EL (cell line): ENCODE data around the gene NT5E.

Experiments used
- DNase-seq: peaks from one replicate; pipeline ENCODE4 v3.0.0-alpha.2; 2016

The NT5E gene

GRCh38 chr6:85460921-85461797 lies 11.3 kb downstream of the NT5E start:
- peak; percentile 65 for DNase-seq

- DNase-seq = no peak
These were observed 11.9 kb downstream of the NT5E start for GRCh38 chr6:85461798-85462170.

GRCh38 chr6:85462673-85463072 lies 12.8 kb downstream of the NT5E start:
- DNase-seq = no peak

GRCh38 chr6:85463621-85464259 lies 13.9 kb downstream of the NT5E start:
- no peak for DNase-seq

- peak; percentile 99 for DNase-seq
These were observed 14.4 kb downstream of the NT5E start for GRCh38 chr6:85464260-85464644.

GRCh38 chr6:85464722-85465150 lies 14.9 kb downstream of the NT5E start:
- peak; percentile 97 for DNase-seq

GRCh38 chr6:85465762-85466161 lies 15.9 kb downstream of the NT5E start:
- no peak for DNase-seq

- DNase-seq = peak; percentile 80
These were observed 18.4 kb downstream of the NT5E start for GRCh38 chr6:85468326-85468725.

- DNase-seq = peak; percentile 53
These were observed 19.6 kb downstream of the NT5E start for GRCh38 chr6:85469276-85470022.

- DNase-seq = peak; percentile 48
These were observed 20.1 kb downstream of the NT5E start for GRCh38 chr6:85470023-85470410.

GRCh38 chr6:85472744-85473143 lies 22.9 kb downstream of the NT5E start:
- DNase-seq = peak; percentile 91

GRCh38 chr6:85473748-85474147 lies 23.9 kb downstream of the NT5E start:
- peak; percentile 50 for DNase-seq

GRCh38 chr6:85476532-85476931 lies 26.6 kb downstream of the NT5E start:
- DNase-seq = no peak

GRCh38 chr6:85479208-85479607 lies 29.3 kb downstream of the NT5E start:
- peak; percentile 55 for DNase-seq

- no peak for DNase-seq
These were observed 32.5 kb downstream of the NT5E start for GRCh38 chr6:85482206-85482904.

- peak; percentile 77 for DNase-seq
These were observed 33.2 kb downstream of the NT5E start for GRCh38 chr6:85482905-85483700.

GRCh38 chr6:85483846-85484245 lies 34.0 kb downstream of the NT5E start:
- no peak for DNase-seq

- no peak for DNase-seq
These were observed 35.1 kb downstream of the NT5E start for GRCh38 chr6:85484948-85485347.

GRCh38 chr6:85490516-85491248 lies 40.8 kb downstream of the NT5E start:
- DNase-seq = peak; percentile 63

GRCh38 chr6:85493389-85493788 lies 43.5 kb downstream of the NT5E start:
- DNase-seq = no peak
